GM12864 (cell line): ENCODE results near the gene DPEP2NB.

Experiments used
- DNase-seq: peaks from one replicate; pipeline ENCODE4 v3.0.0-alpha.2; 2011; ENCODE audit warnings: low read depth
- H3K4me3 ChIP-seq: 2 replicates; pipeline ENCODE4 v1.5.1; 2011; ENCODE audit warnings: mild to moderate bottlenecking, low read depth, low read length, control low read depth
- TF ChIP-seq, protein P1 (sequence below): IDR thresholded peaks from 2 replicates; pipeline ENCODE4 v1.5.1; 2011; ENCODE audit warnings: low read depth, mild to moderate bottlenecking, moderate library complexity, low read length, control low read depth, inconsistent platforms; ENCODE audit errors: missing control alignments

Gene DPEP2NB

DNA sequence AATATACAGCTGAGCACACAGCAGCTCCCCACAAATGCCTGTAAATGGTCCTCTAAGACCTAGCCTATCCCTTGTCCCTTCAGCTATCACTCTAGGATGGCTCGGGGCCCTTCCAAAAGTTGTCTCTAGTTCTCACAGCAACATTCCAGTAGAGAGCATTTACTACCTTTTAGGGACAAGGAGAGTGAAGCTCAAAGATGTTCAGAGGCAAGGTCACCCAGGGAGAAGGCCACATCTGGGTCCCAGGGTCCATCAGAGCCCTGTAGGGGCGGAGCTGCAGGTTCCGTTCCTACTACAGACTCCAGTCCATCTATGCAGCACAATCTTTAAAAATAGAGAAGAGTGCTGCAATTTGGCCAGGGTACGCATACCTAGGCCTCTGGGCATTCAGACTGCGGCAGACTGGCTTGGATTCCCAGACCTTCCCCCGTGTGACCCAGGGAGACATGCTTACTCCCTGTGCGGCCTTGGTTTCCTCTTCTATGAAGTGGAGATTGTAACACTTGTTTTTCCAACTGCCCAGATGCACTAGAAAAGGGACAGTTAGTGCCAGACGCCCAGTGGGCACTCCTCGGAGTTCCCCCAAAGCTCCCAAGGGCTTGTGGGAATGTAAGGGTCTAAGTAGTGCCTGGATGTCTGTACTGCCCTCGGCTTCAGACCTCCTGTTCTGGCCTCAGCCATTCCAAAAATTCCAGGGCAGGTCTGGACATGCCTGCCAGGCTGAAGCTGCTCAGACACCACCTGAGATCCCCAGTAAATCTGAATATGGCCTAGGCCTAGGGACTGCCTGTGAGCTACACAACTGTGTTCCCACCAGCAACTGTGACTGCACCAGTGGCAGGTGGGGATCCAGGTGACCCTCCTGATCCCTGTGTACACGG is 49.8 kb downstream of the DPEP2NB start:
- H3K4me3 ChIP-seq, result no peak overlapping the region; the same call in 1 of the 2 replicates
- DNase-seq, result no peak

DNA sequence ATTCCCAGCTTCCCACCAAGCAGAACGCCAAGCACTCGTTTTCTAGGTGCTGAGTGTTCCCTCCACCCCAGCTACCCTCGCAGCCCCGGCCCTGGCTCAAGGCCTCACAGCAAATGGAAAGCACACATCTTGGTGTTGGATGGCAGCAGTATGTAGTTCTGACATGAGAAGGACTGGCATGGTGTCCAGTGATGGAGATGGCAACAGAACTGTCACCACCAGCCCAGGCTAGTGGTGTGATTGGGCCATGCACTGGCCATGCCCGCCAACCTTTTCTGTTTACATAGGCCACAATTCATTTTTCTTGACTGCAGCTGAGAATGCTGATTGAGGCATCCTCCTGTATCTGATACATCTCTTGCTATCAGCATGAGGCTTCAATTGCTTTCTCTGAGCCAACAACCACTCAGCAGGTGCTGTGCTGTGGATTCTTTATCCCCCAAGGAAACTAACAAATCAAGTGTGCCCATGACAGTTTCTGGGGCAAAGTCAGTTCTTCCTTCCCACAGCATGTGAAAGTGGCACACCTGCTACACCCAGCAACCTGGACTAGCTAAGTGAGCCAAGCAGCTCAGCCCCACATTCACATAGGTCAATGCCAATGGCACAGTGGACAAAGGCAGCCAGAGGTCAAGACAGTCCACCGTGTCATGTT is 51.1 kb downstream of the DPEP2NB start:
- TF ChIP-seq, protein P1, sequence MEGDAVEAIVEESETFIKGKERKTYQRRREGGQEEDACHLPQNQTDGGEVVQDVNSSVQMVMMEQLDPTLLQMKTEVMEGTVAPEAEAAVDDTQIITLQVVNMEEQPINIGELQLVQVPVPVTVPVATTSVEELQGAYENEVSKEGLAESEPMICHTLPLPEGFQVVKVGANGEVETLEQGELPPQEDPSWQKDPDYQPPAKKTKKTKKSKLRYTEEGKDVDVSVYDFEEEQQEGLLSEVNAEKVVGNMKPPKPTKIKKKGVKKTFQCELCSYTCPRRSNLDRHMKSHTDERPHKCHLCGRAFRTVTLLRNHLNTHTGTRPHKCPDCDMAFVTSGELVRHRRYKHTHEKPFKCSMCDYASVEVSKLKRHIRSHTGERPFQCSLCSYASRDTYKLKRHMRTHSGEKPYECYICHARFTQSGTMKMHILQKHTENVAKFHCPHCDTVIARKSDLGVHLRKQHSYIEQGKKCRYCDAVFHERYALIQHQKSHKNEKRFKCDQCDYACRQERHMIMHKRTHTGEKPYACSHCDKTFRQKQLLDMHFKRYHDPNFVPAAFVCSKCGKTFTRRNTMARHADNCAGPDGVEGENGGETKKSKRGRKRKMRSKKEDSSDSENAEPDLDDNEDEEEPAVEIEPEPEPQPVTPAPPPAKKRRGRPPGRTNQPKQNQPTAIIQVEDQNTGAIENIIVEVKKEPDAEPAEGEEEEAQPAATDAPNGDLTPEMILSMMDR, result no peak
- no peak for DNase-seq
- H3K4me3 ChIP-seq, result no peak overlapping the region

More for the DNA sequence above, 49.8 kb downstream of the DPEP2NB start:
- TF ChIP-seq, protein P1, result no peak

DNA sequence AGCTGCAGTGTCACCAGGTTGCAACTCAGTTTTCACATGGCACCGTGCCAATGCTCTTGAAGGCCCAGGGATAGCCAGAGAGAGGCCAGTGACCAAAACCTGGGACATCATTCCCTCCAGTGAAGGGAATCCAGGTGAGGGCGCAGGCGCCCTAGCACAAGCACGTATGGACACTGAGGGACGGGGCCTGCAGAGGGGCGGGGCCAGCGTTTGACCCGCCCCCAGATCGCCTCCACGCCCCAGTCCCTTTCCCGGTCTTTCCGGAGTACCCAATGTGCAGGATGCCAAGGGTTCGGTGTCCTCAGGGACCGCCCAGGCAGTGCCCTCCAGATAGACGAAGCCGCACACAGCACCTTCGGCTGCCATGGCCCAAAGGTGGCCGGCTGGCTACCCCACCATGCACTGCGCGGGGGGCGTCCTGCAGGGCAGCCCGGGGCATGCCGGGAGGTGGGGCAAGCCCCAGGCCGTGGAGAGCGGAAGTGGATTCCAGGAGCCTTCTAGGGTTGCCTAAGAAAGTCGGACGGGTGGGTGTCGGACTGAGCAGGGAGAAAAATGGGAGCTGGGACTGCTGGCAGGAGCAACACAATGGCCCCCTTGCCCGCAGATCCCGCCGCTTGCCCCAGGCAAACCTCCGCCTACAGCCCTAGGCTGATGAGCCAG is 51.9 kb downstream of the DPEP2NB start:
- H3K4me3 ChIP-seq, result no peak overlapping the region
- no peak for DNase-seq
- TF ChIP-seq, protein P1, result no peak
